GM13976 (cell line): ENCODE results near the gene ERMP1.

Experiments used
- DNase-seq: peaks from one replicate; pipeline ENCODE4 v3.0.0; 2012; ENCODE audit warnings: low spot score
- CTCF ChIP-seq: IDR thresholded peaks from 2 replicates; pipeline ENCODE4 v1.5.1; 2012; ENCODE audit warnings: borderline replicate concordance, mild to moderate bottlenecking; ENCODE audit not compliant: insufficient read depth; ENCODE audit errors: extremely low read depth, missing control alignments, control extremely low read depth
- in situ Hi-C: fragments of 300-500 bp; cut with MboI; formaldehyde crosslinking; loops from one replicate; pipeline ENCODE4 v1.12.0; 2022; ENCODE audit warnings: low sequenced_read_pairs, mixed read lengths, inconsistent platforms; ENCODE audit not compliant: unreplicated experiment

The ERMP1 gene

GRCh38 chr9:5840788-5841187, 7.9 kb upstream of the ERMP1 start:
- TF ChIP-seq CTCF, result no peak
- in situ Hi-C loops, result no loop called here
- no peak for DNase-seq

GRCh38 chr9:5839572-5839902, 6.6 kb upstream of the ERMP1 start:
- DNase-seq, result no peak
- no peak for TF ChIP-seq CTCF
- in situ Hi-C loops, result no loop called here

GRCh38 chr9:5838884-5839571, 6.1 kb upstream of the ERMP1 start:
- no peak for TF ChIP-seq CTCF
- in situ Hi-C loops, result no loop called here
- DNase-seq, result no peak

GRCh38 chr9:5835808-5836207, 2.9 kb upstream of the ERMP1 start:
- TF ChIP-seq CTCF, result no peak
- in situ Hi-C loops, result no loop called here
- DNase-seq, result no peak

- TF ChIP-seq CTCF, result no peak
- no peak for DNase-seq
- in situ Hi-C loops, result no loop called here
These were observed 1.3 kb upstream of the ERMP1 start for GRCh38 chr9:5834214-5834613.

- DNase-seq, result peak; percentile 62
- TF ChIP-seq CTCF, result no peak
- in situ Hi-C loops, result no loop called here
These were observed 813 bp downstream of the ERMP1 start for GRCh38 chr9:5832071-5832537.
